HepG2 (cell line): ENCODE data around the gene CD7. TPM values are rescaled to one million over a fixed set of nuclear protein-coding genes. Genes with fewer than 3 reads are reported as not detected.

Experiments used
- DPF2 ChIP-seq: sonication (generic); formaldehyde crosslinking; IDR thresholded peaks from 2 replicates; pipeline ENCODE4 v1.4.0; 2020; ENCODE audit warnings: mild to moderate bottlenecking, low read depth, missing genetic modification reagents, borderline replicate concordance
- FOXA3 ChIP-seq: IDR thresholded peaks from 2 replicates; pipeline ENCODE4 v1.6.1; 2016; ENCODE audit warnings: missing genetic modification reagents, missing compliant biosample characterization
- KLF9 ChIP-seq: IDR thresholded peaks from 2 replicates; pipeline ENCODE4 v1.6.1; 2016; ENCODE audit warnings: low read depth
- NCOA5 ChIP-seq: sonication (generic); formaldehyde crosslinking; IDR thresholded peaks from 2 replicates; pipeline ENCODE4 v1.4.0; 2020; ENCODE audit warnings: missing genetic modification reagents
- NFE2L1 ChIP-seq: sonication (generic); formaldehyde crosslinking; IDR thresholded peaks from 2 replicates; pipeline ENCODE4 v1.4.0; 2020; ENCODE audit warnings: missing genetic modification reagents, mild to moderate bottlenecking, borderline replicate concordance
- NFIC ChIP-seq: IDR thresholded peaks from 2 replicates; pipeline ENCODE4 v1.6.1; 2012; ENCODE audit warnings: mild to moderate bottlenecking, low read length, inconsistent platforms
- NR1H2 ChIP-seq: sonication (generic); formaldehyde crosslinking; IDR thresholded peaks from 2 replicates; pipeline ENCODE4 v1.8.1; 2022; ENCODE audit warnings: low read depth, missing genetic modification reagents, borderline replicate concordance
- SAP130 ChIP-seq: IDR thresholded peaks from 2 replicates; pipeline ENCODE4 v1.6.1; 2016; ENCODE audit warnings: low read depth
- SIN3B ChIP-seq: fragments of 150-350 bp; IDR thresholded peaks from 2 replicates; pipeline ENCODE4 v1.6.1; 2014; ENCODE audit warnings: low read length
- ZNF160 ChIP-seq: sonication (generic); formaldehyde crosslinking; IDR thresholded peaks from 2 replicates; pipeline ENCODE4 v1.8.0; 2022; ENCODE audit warnings: mild to moderate bottlenecking, inconsistent platforms, missing genetic modification reagents
- ZNF207 ChIP-seq: fragments of 450-650 bp; IDR thresholded peaks from 2 replicates; pipeline ENCODE4 v1.6.1; 2016; ENCODE audit warnings: antibody characterized with exemption, borderline replicate concordance
- ZNF264 ChIP-seq: sonication (generic); formaldehyde crosslinking; IDR thresholded peaks from 2 replicates; pipeline ENCODE4 v1.4.0; 2020; ENCODE audit warnings: missing genetic modification reagents
- ZNF7 ChIP-seq: IDR thresholded peaks from 2 replicates; pipeline ENCODE4 v1.6.1; 2016; ENCODE audit warnings: missing biosample characterization, missing genetic modification reagents
- ZNF75D ChIP-seq: sonication (generic); formaldehyde crosslinking; IDR thresholded peaks from 2 replicates; pipeline ENCODE4 v1.8.1; 2023; ENCODE audit warnings: missing genetic modification reagents, mild to moderate bottlenecking, borderline replicate concordance
- polyA plus RNA-seq, 8 experiments: library from polyadenylated mRNA; depleted of rRNA in 3 of 8; stranded (reverse) in 7 of 8; unstranded in 1 of 8; fragments of >200 nt; fragmentation: Illumina TruSeq in 4 of 8; extraction: Trizol in 4 of 8; gene quantifications; 2 replicates each; pipeline versions ENCODE4 v1.2.1 to v1.2.3, GENCODE V29; 2011 to 2016; ENCODE audit warnings: low read depth in 4 of 8, missing spikeins in 1 of 8, mixed read lengths in 1 of 8; ENCODE audit not compliant: insufficient read depth in 1 of 8
- total RNA-seq, 5 experiments: library from RNA; depleted of rRNA; stranded (reverse); fragments of >200 nt; fragmentation: Illumina TruSeq; extraction: Trizol; gene quantifications; 2 replicates each; pipeline ENCODE4 v1.2.3, GENCODE V29; 2016; ENCODE audit warnings: low read depth in 1 of 5
- TF ChIP-seq, protein P1 (sequence below), 2 experiments: fragments of 450-650 bp in 1 of 2; sonication (generic) in 1 of 2; formaldehyde crosslinking in 1 of 2; IDR thresholded peaks; 2 replicates each; pipeline versions ENCODE4 v1.6.1 to v1.8.0; 2016 to 2022; ENCODE audit warnings: antibody characterized with exemption in 1 of 2, mild to moderate bottlenecking in 1 of 2, missing genetic modification reagents in 1 of 2
- TF ChIP-seq, protein P2 (sequence below): sonication (generic); formaldehyde crosslinking; IDR thresholded peaks from 2 replicates; pipeline ENCODE4 v1.9.0; 2022; ENCODE audit warnings: missing genetic modification reagents, mild to moderate bottlenecking, borderline replicate concordance
- TF ChIP-seq, protein P3 (sequence below): IDR thresholded peaks from 2 replicates; pipeline ENCODE4 v1.6.1; 2016; ENCODE audit warnings: mild to moderate bottlenecking, missing biosample characterization, missing genetic modification reagents

Gene CD7
- total and polyA plus RNA-seq, 2 of the 13 experiments (the other 11 are each of a cell fraction or from before 2014, with no cell fraction given): 67.6 to 76.4 TPM

DNA sequence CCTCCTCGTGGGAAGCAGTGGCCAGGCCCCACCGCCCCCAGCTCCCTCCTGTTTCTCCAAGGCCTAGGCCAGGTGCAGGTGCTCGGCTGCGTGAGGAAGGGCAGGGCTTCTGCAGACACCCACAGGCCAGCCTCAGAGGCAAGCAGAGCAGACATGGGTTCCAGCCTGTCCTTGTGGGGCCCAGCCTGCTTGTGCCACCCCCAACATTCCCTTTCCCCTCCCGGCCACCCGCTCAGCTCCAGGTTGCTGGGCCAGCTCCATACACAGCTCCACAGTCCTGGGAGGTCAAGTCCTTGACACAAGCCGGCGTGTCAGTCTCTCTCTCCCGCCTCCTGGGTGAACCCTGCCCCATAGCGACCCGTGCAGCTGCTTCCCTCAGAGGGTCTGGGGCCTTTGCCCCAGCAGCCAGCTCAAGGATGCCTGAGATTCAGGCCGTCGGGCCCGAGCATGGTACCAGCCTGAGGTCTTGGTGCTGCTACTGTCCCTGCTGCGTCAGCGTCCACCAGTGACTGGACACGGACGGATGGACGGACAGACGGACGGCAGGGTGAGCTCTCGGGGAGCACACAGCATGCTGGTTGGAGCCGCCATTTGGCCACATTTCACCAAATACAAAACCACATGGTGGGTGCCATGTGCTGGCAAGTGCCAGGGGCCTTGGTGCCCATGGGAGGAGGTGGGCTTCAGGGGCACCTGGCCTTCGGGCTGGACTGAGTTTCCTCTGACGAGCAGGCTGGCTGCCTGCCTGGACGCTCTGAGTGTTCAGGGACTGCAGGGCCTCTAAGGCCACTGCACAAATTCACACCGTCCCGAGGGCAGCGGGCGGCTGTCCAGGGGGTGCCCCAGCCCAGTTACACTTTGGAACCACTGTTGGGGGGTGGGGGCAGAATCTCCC is 8.1 kb upstream of the CD7 start (continued):
- TF ChIP-seq, protein P1, sequence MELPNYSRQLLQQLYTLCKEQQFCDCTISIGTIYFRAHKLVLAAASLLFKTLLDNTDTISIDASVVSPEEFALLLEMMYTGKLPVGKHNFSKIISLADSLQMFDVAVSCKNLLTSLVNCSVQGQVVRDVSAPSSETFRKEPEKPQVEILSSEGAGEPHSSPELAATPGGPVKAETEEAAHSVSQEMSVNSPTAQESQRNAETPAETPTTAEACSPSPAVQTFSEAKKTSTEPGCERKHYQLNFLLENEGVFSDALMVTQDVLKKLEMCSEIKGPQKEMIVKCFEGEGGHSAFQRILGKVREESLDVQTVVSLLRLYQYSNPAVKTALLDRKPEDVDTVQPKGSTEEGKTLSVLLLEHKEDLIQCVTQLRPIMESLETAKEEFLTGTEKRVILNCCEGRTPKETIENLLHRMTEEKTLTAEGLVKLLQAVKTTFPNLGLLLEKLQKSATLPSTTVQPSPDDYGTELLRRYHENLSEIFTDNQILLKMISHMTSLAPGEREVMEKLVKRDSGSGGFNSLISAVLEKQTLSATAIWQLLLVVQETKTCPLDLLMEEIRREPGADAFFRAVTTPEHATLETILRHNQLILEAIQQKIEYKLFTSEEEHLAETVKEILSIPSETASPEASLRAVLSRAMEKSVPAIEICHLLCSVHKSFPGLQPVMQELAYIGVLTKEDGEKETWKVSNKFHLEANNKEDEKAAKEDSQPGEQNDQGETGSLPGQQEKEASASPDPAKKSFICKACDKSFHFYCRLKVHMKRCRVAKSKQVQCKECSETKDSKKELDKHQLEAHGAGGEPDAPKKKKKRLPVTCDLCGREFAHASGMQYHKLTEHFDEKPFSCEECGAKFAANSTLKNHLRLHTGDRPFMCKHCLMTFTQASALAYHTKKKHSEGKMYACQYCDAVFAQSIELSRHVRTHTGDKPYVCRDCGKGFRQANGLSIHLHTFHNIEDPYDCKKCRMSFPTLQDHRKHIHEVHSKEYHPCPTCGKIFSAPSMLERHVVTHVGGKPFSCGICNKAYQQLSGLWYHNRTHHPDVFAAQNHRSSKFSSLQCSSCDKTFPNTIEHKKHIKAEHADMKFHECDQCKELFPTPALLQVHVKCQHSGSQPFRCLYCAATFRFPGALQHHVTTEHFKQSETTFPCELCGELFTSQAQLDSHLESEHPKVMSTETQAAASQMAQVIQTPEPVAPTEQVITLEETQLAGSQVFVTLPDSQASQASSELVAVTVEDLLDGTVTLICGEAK (IDR thresholded peaks at IDR 0.05): no peak
- TF ChIP-seq, protein P1 (CRISPR knock-in tag; IDR thresholded peaks at IDR 0.05): peak; percentile 49; the same call in 1 of the 2 replicates
- TF ChIP-seq ZNF75D (CRISPR knock-in tag) (no peak), NR1H2 (CRISPR knock-in tag) (no peak; the same call in 1 of the 2 replicates), NFIC (no peak), ZNF264 (peak; percentile 68), NCOA5 (CRISPR knock-in tag) (no peak), DPF2 (CRISPR knock-in tag) (peak; percentile 67), SIN3B (no peak), ZNF160 (CRISPR knock-in tag) (peak; percentile 64), NFE2L1 (CRISPR knock-in tag) (peak; percentile 60; the same call in 1 of the 2 replicates), SAP130 (peak; percentile 86), ZNF7 (CRISPR knock-in tag) (no peak), ZNF207 (no peak), KLF9 (CRISPR knock-in tag) (no peak), FOXA3 (no peak)
- TF ChIP-seq, protein P2, sequence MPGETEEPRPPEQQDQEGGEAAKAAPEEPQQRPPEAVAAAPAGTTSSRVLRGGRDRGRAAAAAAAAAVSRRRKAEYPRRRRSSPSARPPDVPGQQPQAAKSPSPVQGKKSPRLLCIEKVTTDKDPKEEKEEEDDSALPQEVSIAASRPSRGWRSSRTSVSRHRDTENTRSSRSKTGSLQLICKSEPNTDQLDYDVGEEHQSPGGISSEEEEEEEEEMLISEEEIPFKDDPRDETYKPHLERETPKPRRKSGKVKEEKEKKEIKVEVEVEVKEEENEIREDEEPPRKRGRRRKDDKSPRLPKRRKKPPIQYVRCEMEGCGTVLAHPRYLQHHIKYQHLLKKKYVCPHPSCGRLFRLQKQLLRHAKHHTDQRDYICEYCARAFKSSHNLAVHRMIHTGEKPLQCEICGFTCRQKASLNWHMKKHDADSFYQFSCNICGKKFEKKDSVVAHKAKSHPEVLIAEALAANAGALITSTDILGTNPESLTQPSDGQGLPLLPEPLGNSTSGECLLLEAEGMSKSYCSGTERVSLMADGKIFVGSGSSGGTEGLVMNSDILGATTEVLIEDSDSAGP (CRISPR knock-in tag): peak; percentile 85; the same call in 1 of the 2 replicates
- TF ChIP-seq, protein P3, sequence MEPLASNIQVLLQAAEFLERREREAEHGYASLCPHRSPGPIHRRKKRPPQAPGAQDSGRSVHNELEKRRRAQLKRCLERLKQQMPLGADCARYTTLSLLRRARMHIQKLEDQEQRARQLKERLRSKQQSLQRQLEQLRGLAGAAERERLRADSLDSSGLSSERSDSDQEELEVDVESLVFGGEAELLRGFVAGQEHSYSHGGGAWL (CRISPR knock-in tag): no peak; the same call in 1 of the 2 replicates
